HG02571 (cell line): Measurements from ENCODE around the gene BATF.
A peak's percentile ranks its signal among the peaks of the same experiment; 100 is the strongest.

Experiments used
- ATAC-seq: cut with Tn5 transposase; IDR thresholded peaks from one replicate; pipeline ENCODE4 v1.9.1; 2021; ENCODE audit warnings: mild to moderate bottlenecking, moderate library complexity; ENCODE audit not compliant: unreplicated experiment

BATF gene

DNA sequence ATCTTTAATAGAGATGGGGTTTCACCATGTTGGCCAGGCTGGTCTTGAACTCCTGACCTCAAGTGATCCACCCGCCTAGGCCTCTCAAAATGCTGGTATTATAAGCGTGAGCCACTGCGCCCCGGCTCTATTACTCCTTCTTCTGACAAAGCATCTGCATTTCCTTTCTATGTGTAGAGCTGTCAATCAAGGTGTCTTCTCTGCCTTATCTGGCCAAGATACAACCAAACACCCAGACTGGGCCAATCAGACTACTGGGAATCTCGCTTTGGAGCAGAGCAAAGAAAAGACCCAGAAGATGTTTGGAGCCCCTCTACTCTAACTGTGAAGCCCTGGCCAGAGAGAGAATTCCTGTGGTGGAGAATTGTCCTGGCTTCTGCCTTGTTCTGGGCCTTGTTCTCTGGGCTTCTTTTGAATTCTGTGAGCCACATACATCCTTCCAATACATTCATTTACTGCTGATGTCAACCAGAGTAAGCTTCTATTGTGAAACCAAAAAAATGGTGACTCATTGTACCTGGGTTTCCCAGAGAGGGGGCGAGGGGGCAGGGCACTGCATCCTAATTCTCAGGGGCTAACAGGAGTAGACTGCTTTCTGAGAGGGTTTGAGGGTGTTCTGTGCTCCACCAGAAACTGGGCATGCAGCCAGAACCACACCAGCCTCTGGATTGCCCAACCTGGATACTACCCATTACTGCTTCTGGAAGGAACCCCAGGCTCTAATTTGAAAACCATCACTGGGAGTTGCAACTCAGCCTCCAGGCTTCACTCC, 37.4 kb downstream of the BATF start:
- no peak for ATAC-seq

DNA sequence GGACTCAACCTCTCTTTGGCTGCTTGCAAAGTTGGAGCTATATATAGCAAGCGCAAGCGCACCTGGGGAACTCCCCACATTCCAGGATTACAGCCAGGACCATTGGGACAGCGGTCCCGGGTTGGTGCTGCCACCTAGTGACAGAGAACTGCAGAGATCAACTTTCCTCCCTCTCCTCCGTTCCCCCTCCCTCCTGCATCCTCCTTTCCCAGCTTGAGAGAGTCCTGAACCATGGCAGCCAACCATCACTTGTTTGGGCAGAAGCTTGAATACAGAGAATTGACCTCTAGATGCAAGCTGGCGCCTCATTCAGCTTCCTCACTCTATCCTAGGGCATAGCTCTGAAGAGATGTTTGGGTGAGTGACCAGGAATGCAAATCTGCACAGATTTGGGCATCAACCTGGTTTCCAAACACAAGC, 38.8 kb downstream of the BATF start:
- no peak for ATAC-seq

DNA sequence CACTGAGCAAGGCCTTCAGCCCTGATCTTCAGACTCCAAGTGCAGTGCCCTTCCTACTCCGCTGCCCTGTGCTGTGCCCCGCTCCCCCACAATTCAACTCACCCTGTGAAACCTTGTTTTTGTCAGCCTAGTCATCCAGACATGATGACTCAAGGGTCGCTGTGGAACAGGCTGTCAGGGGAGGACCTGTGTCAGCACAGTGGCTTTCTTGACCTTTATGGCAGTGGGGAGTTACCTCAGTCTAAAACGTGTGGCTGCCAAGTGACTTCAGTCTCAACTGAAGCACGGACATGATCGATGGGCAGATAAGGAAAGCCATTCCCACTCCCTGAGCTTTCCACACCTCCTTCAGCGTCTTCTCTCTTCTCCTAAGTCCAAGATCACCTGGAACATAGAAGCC, 39.8 kb downstream of the BATF start:
- no peak for ATAC-seq

DNA sequence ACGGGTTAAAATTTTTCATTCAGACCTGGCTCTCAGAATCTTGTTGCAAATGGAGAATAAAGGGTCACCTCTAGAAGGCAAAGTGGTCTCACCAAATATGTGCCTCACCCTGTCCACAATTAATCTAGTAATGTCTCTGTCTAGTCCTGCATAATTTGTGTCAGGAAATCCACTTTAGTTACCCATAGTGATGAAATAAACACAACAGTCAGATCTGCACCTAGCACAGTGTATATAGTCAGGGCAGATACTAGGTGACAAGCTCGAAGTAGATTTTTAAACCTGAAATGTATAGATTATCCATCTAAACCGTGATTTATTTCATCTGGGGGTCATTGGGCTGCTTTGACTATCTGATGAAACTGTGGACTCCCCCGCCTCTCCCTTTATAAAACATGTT, 40.2 kb downstream of the BATF start:
- no peak for ATAC-seq

DNA sequence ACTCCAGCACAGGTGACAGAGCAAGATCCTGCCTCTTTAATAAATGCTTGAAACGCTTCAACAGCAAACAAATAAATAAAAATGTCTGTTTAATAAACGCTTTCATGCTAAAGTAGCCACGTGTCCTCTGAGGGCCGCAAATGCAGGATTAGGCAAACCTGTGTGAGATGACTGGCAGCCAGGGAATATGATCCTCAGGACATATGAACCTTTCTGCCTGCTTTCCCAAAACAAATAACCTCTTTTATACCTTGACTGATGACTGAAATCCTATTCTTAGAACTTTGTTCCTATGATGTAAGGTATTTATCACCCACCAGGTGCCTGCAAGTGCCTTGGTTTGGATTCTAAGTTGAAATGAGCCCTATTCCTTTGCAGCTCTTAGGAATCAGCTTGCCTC, 41.7 kb downstream of the BATF start:
- ATAC-seq, result no peak

DNA sequence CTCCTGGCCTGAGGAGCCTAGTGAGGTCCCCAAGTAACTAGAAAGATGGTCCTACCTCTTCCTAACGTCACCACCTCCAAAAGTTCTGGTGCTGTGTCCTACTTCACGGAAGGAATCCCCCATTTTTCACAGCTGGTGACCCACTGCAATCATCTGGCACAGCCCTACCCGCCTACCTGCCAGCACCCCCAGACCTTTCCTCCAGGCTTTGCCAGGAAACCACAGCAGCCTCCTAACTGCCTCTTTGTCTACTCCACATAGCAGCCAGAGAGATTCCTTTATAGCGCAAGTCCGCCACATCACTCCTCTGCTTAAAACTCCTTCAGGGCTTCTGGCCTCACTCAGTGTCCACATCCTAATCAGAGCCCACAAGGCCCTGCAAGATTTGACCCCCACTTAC, 42.8 kb downstream of the BATF start:
- ATAC-seq, result no peak

DNA sequence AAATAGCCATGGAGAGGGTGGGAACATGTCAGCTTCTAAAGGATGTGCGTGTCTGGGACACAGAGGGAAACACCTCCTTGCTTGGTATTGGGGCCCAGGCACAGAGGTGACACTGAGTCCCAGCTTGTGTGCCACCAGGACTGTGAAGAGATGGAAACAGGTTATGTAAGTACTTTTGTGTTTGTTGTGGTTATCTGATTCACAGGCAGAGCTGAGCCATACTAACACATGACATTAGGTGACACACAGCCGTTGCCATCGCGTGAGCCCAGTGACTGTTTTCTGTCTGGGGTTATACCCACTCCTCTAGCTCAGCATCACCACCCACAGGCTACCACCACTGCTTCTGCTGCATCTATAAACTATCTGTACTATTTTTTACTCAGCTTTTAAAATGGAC, 44.1 kb downstream of the BATF start:
- no peak for ATAC-seq

DNA sequence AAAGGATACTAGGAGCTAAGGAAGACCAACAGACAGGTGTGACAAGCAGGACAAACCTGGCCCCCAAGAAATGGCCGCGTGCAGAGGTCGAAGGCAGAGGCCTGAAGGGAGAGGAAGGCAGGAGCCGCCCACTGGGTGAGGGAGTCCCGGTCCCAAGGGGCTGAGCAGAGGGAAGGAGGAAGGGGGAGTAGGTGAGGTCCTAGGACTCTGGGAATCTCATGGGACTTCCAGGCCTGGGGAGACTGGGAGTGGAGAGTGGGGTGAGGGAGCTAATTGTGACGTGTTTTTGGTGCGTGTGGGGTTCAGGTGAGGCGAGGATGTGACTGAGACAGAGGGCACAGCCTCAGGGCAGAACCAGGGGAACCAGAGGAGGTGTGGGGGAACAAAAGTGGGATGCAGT, 44.5 kb downstream of the BATF start:
- ATAC-seq, result no peak

DNA sequence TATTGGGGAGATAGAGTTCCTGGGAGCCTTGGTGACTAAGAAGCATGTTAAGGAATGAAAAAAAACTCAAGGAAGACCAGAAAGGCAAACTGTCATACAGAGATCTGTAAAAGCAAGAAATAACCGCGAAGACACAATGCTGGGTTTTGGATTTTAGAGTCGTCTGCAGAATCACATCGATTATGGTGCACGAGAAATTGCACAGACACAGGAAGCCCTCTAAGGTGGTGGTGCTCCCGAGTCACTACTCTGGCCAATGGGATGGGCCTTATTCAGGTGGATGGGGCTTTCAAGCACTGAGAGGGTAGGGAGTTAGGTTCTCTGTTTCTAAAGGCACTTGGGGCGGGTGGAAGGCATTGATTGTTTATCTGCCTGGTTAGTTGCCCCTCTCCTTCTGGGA, 45.9 kb downstream of the BATF start:
- ATAC-seq, result no peak

DNA sequence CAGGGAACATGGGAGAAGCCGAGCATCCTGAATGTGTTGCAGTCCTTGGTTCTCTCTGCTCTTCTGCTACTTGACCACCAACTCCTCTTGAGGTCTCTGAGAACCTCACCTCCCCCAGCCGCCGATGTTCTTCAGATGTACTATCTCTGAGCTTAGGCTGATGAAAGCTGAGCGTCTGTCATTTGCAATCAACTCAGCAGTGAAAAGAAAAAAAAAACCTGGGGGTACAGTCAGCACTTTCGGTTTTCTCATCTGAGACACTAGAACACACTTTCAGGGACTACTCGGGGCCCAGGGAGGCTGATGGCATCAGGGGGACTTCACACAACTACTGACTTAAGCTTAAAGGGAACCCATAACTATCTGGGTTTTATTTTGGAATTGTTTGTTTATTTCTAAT, 46.5 kb downstream of the BATF start:
- no peak for ATAC-seq

DNA sequence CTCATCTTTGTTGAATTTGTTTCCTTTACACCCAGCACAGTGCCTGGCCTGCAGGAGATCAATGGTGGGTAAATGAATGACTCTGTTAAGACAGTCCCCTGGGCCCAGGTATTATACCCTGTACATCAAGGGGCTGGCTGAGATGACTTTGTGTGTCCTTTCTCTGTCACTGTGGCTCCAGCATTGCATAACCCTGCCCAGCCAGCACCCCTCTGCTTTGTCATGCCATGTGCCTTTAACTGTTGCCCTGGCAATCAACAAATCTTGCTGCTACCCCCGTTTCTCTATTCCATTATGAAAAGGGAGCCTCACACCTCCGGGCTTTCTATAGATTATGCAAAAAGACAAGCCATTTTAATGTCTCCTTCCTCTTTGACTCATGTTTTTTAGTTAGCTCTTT, 48.5 kb downstream of the BATF start:
- no peak for ATAC-seq

DNA sequence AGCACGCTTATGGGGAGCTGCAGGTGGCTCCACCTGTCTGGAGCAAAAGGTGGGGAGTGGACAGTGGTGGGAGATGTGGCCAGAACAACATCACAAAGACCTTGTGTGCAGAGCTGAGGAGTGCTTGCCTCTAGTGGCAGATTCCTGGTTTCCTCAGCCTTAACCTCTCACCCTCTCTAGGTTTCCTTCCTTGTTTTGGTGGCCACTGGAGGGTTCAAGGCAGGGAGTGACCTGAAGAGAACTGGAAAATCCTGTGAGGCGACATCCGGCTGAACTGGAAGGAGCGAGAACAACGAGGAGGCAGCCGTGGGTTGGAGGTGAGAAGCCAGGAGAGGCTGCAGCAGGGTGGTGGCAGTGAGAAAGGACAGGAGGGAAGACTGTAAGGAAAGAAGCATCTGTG, 49.8 kb downstream of the BATF start:
- no peak for ATAC-seq

DNA sequence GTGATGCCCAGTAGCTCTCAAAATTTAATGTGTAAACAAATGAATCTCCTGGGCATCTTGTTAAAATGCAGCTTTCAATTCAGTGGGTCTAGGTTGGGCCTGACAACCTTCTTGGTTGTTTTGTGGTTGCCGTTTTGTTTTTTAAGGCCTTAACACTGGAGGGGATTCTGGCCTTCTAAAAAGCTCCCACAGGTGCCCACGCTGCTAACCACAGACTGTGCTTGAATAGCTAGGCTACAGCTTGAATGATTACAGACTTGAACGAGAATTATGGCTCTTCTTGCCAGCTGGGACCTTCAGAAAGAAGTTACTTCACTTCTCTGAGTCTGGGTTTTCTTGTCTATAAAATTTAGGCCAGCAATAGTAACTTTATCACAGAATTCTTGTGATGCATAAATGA, 54.8 kb downstream of the BATF start:
- ATAC-seq, result no peak

DNA sequence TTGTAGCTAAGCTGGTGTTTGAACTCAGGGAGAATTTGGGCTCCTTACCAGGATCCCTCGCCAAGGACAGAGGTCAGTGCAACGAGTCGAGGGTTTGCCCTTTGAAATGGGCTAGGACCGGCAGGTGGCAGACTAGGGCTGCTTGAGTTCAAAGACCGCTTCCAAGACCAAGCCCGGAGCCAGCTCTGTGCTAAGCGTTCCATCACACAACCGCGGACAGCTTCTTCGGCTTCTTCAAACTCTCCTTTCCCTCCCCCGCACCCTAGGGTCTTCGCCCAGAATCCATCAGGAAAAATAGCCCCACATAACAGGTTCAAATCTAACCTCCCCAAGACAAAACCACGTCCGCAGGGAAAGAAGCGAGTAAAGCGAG, 55.4 kb downstream of the BATF start:
- peak; percentile 85 for ATAC-seq

DNA sequence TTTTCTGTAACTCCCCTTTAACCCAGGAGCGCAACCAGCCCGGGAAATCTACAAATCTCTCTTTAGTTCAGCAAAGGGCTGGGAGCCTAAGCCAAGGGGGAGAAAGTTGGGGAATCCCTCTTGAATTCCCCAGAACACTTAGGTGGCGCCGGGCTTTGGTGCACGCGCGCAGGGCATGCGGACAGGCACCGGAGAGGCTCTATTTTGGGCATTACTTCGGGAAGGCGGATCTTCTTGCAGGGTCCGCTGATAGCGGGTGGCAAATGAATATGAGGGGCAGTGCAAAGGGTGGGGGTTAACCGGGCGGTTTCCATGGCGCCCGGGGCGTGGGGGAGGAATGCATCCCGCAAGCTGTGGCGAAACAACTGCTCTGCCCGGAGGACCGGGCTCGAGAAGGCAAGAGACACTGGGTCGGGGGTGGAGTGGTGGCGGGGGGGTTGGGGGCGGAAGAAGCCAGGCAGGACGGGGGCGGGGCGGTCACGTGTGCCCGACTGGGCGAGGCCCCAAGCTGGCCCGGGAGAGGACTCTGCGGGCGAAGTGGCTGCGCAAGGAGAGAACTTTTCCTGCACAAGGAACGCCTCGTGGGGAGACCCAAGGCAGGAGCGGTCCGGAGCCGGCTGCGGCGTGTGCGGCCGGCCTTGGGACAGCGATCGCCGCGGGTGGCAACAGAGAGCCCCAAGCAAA, 56.0 kb downstream of the BATF start, which contains the start of gene FLVCR2:
FLVCR2 (plus strand) TSS at position 519 of the 684 bp plus-strand sequence. CDS start 353 bp downstream, outside the sequence.
- ATAC-seq, result peak; percentile 26

DNA sequence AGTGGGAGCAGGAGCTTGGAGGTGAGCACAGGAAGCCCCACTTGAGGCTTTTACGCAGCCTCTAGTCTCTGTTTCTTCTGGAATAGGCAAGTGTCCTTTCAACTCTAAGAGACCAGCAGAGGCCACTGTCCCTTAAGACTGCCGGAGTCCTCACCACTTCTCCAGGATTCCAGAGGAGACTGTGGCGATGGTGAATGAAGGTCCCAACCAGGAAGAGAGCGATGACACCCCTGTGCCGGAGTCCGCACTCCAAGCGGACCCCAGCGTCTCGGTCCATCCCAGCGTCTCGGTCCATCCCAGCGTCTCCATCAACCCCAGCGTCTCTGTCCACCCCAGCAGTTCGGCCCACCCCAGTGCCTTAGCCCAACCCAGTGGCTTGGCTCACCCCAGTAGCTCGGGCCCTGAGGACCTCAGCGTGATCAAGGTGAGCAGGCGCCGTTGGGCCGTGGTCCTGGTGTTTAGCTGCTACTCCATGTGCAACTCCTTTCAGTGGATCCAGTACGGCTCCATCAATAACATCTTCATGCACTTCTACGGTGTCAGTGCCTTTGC, 56.6 kb downstream of the BATF start:
- no peak for ATAC-seq

DNA sequence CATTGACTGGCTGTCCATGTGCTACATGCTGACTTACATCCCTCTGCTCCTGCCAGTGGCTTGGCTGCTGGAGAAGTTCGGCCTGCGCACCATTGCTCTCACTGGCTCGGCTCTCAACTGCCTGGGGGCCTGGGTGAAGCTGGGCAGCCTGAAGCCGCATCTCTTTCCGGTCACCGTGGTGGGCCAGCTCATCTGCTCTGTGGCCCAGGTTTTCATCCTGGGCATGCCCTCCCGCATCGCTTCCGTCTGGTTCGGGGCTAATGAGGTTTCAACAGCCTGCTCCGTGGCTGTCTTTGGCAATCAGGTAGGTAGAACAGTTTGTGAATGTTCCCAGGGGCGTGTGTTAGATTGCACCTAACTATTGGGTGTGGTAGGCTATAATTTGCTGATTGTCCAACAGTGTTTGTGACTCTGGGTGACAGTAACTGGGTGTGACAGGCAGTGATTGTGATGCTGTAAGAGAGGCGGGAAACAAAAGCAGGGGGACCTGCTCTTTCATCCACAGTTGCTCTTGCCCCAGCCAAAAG, 57.1 kb downstream of the BATF start:
- ATAC-seq, result no peak

DNA sequence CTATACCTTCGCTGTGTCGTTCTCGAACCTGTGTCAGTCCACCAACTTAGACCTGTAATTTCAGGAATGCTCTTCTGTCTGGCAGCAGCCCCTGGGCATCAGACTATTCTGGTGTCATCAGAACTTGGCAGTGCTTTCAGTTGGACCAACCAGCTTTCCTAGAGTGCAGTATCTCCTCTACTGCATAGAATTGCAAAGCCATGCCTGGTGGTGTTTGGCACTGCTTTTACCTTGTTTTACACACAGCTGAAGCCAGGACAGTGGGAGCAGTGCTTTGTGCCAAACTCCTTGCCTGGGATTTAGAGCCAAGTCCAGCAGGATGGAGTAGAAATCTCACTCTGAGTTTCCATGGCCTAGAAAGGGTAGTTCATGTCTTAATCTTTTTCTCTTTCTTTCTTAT, 57.6 kb downstream of the BATF start:
- ATAC-seq, result no peak

DNA sequence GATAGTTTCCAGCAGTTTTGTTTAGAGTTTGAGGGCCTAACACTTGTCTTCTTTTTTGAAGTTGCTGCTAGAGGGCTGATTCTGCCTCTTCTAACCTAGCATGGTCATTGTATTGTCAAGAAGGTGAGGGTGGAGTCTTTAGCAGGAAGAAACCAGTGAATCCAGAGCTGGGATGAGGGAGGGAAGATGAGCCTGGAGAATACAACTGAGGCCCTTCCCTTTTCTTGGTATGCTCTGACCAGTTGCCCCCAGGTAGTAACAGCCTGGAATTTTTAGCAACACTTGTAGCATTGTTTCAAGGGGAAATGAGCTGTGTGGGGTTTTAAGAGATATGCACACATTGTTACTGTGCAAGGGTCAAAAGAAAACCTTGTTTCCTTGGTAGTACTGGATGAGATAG, 65.1 kb downstream of the BATF start:
- ATAC-seq, result no peak

DNA sequence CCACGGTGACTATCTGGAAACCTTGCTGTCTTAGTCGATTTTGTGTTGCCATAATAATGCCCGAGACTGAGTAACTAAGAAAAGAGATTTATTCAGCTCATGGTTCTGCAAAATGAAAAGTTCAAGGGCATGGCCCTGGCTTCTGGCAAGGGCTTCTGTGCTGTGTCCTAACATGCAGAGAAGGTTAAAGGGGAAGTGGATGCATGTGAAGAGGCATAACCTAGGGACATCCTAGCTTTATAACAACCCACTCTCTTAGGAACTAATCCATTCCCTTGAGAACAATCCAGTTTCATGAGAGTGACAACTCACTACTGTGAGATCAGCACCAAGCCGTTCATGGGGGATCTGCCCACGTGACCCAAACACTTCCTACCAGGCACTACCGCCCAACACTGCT, 67.7 kb downstream of the BATF start:
- ATAC-seq, result no peak

DNA sequence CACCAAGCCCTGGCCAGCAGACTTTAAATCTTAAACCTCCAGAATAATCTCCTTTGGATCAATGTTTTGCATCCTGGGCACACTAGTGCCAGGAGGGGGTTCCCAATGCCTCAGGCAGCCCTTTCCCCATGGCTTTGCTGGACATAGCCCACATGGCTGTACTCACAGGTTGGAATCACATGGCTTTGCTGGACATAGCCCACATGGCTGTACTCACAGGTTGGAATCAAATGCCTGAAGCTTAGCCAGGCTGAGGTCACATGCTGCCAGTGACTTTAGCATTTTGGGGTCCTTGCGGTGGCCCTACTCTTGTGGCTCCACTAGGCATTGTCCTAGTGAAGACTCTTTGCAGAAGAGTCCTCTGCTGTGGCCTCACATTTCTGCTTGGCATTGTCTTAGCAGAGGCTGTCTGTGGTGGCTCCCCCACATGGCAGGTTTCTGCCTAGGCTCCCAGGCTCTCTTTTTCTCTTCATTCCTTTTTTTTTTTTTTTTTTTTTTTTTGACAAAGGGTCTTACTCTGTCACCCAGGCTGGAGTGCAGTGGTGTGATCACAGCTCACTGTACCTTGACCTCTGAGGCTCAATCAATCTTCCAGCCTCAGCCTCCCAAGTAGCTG, 69.2 kb downstream of the BATF start:
- ATAC-seq, result no peak
